Activated CD4-positive, alpha-beta T cell treated with anti-CD3 and anti-CD28 coated beads, Interleukin-2, amount 50 U/mL, for 1 hour (primary cell): ENCODE data around the gene SRSF3.
"Not testable (repeated sequence)": the region's sequence is repeated elsewhere in the genome, so short reads cannot be mapped to it uniquely, and the experiment has no call there.

Source experiments
- DNase-seq: peaks from one replicate; pipeline ENCODE4 v3.0.0-alpha.2; 2020

Gene SRSF3

DNA sequence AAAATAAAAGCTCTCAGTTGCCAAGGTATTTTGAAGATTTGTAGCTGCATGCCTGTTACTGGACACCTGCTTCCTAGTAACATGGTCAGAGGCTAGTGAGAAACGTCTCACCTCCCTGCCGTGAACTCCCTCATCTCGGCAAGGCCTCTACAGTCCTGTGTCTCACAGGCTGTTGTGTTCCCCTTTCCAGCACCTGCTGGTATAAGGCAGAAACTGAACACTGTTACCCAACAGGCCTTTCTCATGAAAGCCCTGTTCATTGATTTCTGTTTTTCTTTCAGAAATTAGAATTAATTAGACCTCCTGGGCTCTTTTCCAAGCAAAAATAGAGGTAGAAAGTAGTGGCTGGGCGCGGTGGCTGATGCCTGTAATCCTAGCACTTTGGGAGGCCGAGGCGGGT, 17.6 kb upstream of the SRSF3 start:
- DNase-seq: no peak

GRCh38 chr6:36577301-36577700, 16.9 kb upstream of the SRSF3 start:
- DNase-seq: no peak

- no peak for DNase-seq
Measured at GRCh38 chr6:36578030-36578429, 16.1 kb upstream of the SRSF3 start.

DNA sequence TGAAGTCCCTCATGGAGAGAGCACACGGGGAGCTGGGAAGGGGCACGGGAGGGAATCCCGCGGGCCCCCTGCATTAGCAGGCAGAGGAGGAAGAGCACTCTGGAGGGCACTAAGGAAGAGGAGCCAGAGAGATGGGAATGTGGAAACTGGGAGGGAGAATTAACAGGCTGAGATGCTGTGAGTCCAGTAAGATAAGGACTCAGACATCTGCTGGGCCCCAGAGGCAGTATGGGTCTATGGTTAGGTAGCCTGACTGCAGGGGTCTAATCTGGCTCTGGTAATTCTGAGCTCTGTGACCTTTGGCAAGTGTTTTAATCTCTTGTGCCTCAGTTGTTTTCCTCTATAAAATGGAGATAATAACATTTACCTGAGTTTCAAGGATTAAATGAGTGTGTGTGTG, 15.7 kb upstream of the SRSF3 start:
- no peak for DNase-seq

DNA sequence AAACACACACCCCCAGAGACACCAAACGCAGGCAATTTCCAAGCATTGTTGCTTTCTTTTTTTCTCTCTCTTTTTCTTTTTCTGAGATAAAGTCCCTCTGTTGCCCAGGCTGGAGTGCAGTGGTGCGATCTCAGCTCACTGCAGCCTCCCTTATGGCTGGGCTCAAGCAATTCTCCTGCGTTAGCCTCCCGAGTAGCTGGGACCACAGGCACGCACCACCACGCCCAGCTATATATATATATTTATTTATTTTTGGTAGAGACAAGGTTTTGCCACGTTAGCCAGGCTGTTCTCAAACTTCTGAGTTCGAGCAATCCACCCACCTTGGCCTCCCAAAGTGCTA, 14.0 kb upstream of the SRSF3 start:
- no peak for DNase-seq

- no peak for DNase-seq
Measured at GRCh38 chr6:36581716-36582115, 12.4 kb upstream of the SRSF3 start.

DNA sequence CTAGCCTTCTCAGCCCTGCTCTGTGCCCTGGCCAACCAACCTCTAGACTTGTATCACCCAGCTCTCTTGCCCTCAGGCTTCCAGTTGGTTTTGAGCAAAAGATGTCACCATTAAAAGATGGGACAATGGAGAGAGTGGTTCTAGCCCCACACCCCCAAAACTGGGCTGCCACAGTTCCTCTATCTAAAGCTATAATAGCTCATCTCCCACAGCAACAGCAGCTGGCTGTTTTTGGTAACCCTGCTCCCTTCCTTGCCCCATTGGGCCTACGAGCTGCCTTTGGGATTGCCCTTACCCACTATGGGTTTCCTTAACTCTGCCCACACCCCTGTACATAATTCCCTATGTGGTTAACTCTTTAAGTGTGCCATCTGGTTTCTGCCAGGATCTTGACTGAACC, 7.6 kb upstream of the SRSF3 start:
- DNase-seq: no peak

GRCh38 chr6:36589025-36589400, 5.1 kb upstream of the SRSF3 start:
- DNase-seq: not testable (repeated sequence)

GRCh38 chr6:36590237-36590636, 3.9 kb upstream of the SRSF3 start:
- no peak for DNase-seq

GRCh38 chr6:36592221-36592655, 1.9 kb upstream of the SRSF3 start:
- no peak for DNase-seq

DNA sequence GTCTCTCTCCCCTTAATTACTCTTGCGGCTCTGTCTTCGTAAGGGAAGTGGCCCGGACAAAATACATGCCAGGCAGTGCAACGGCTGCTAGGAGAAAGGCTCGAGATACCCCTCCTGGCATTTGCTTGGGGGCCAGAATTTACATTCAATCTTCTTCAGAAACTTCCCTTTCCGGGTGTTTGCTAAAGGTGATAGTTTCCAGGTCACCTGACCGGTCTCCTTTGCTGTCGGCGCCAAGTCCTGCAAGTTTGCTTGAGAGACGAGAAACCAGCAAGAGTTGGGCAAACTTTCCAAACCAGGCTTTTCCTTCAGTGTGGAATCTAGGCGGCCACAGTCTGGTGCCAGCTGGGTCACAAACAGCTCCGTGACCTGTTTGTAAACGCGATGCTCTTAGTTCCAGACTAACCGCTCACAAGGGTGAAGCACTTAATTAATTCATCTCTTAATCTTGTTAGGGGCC, 563 bp upstream of the SRSF3 start:
- peak; percentile 43 for DNase-seq

DNA sequence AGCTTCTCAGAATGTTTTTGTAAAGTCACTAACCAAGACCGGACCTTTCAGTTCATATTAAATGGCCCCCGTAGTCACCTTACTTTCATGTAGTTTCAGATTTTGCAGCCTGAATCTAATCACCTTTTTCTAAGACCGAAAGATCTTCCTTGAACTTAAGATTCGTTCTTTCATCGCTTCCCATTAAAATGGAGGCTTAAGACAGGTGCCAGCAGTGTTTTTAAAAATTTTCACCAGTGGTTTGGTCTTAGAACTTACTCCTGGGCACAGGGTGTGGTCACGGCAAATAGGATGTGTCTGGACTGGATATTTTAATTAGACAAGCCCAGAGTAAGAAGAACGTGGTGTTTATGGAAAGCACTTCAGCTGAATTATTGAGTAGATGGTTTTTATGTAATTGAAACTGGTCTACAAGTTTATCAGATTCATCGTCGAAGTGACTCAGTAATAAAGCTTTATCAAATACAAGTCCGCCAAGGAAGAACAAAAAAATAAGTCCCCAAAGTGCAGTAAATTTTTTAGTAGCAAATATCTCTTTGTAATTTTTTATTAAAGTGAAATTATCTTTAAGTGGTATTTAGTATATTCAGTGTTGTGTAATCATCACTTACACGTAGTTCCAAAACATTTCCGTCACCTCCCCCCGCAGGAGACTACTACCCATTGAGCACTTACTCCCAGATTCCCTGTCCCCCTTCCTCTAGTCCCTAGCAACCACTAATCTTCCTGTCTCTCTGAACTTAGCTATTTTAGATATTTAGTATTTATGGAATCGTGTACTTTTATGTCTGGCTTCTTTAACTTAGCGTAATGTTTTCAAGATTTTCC, 868 bp downstream of the SRSF3 start:
- DNase-seq: no peak

GRCh38 chr6:36596356-36596755, 2.2 kb downstream of the SRSF3 start:
- DNase-seq: no peak

DNA sequence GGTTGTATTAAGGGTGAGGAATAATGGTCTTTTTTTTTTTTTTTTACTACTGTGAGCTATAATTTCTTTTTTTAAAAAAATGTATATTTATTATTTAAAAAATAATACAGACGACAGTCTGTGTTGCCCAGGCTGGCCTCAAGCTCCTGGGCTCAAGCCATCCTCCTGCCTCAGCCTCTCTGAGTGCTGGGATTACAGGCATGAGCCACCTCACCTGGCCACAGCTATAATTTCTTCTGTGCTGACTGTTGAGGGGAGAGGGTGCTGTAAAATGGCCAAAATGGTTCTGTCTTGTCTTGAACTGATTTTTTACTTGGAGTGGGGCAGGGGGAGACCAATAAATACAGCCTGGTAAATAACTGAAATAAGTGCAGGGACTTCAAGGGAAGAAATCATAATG, 3.6 kb downstream of the SRSF3 start:
- no peak for DNase-seq

- no peak for DNase-seq
Measured at GRCh38 chr6:36598326-36598725, 4.2 kb downstream of the SRSF3 start.

DNA sequence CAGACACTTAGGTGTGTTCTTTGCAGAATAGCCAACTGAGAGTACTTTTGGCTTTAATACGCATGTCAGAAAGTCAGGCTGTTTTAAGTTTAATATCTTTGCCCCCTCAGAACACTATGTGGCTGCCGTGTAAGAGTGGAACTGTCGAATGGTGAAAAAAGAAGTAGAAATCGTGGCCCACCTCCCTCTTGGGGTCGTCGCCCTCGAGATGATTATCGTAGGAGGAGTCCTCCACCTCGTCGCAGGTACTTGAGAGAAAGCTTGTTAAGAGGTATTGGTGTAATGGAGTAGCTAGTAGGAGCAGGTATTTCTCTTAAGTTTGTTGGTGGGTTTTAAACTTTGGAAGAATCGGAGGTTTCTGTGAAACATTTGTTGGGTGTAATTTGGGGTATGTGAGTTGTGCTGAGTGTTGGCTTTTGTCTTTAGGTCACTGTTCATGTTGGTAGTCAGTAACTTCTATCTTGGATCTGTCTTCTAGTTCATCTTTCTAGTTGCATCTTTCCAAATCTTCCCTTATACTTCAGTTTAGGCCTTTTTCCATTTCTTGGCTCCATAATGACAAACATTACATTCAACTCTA, 4.7 kb downstream of the SRSF3 start:
- no peak for DNase-seq

DNA sequence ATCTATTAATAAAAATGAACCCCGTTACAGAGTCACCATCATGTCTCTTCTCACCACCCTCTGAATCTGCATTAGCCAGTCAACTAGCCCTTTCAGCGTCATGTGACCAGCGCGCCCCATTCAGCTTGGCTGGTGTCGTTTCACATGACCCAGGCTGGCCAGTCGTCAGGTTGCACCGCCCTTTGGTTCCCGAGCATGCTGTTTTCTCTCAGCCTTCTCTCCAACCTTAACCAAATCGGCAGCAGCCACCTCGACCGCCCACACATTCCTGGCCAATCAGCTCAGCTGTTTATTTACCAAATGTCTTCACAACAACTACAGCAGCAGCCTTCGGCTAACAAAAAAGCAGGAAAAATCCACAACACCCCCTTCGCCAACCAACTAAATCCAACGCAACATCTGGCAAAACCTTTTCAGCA, 5.6 kb downstream of the SRSF3 start:
- peak; percentile 59 for DNase-seq

- no peak for DNase-seq
Measured at GRCh38 chr6:36600564-36601146, 6.5 kb downstream of the SRSF3 start.

- not testable (repeated sequence) for DNase-seq
Measured at GRCh38 chr6:36601818-36602217, 7.7 kb downstream of the SRSF3 start.

GRCh38 chr6:36603222-36604089, 9.3 kb downstream of the SRSF3 start:
- no peak for DNase-seq

- DNase-seq: no peak
Measured at GRCh38 chr6:36604090-36605060, 10.2 kb downstream of the SRSF3 start.

DNA sequence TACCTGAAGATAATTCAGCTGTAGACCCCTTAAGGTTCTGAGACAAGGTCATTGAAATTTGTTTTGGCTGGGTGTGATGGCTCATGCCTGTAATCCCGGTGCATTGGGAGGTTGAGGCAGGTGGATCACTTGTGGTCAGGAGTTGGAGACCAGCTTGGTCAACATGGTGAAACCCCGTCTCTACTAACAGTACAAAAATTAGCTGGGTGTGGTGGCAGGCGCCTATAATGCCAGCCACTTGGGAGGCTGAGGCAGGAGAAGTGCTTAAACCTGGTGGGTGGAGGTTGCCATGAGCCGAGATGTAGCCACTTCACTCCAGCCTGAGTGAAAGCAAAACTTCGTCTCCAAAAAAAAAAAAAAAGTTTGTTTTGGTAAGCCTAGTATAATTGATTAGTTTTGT, 11.0 kb downstream of the SRSF3 start:
- DNase-seq: no peak
